MM.1S (cell line): ENCODE data around the gene MED15.

Source experiments
- EZH2 ChIP-seq: fragments of 300-600 bp; sonication (generic); optimal IDR thresholded peaks from 2 replicates; pipeline ENCODE3; 2017; ENCODE audit warnings: low read depth, mild to moderate bottlenecking, antibody characterized with exemption, low read length, mixed read lengths
- EZH2phosphoT487 ChIP-seq: fragments of 300-600 bp; sonication (generic); IDR thresholded peaks from 2 replicates; pipeline ENCODE4 v1.6.1; 2018; ENCODE audit warnings: antibody characterized with exemption, low read length
- TF ChIP-seq, protein P1 (sequence below): fragments of 300-600 bp; sonication (generic); IDR thresholded peaks from 2 replicates; pipeline ENCODE4 v1.5.1; 2016; ENCODE audit warnings: antibody characterized with exemption, low read length, mixed read lengths

GRCh38 chr22:20582520-20583361 lies 75.3 kb downstream of the MED15 start:
- TF ChIP-seq, protein P1, sequence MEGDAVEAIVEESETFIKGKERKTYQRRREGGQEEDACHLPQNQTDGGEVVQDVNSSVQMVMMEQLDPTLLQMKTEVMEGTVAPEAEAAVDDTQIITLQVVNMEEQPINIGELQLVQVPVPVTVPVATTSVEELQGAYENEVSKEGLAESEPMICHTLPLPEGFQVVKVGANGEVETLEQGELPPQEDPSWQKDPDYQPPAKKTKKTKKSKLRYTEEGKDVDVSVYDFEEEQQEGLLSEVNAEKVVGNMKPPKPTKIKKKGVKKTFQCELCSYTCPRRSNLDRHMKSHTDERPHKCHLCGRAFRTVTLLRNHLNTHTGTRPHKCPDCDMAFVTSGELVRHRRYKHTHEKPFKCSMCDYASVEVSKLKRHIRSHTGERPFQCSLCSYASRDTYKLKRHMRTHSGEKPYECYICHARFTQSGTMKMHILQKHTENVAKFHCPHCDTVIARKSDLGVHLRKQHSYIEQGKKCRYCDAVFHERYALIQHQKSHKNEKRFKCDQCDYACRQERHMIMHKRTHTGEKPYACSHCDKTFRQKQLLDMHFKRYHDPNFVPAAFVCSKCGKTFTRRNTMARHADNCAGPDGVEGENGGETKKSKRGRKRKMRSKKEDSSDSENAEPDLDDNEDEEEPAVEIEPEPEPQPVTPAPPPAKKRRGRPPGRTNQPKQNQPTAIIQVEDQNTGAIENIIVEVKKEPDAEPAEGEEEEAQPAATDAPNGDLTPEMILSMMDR: no peak
- TF ChIP-seq EZH2: no peak
- no peak for TF ChIP-seq EZH2phosphoT487
